ENCODE data around the gene FADS2.

The FADS2 gene

DNA sequence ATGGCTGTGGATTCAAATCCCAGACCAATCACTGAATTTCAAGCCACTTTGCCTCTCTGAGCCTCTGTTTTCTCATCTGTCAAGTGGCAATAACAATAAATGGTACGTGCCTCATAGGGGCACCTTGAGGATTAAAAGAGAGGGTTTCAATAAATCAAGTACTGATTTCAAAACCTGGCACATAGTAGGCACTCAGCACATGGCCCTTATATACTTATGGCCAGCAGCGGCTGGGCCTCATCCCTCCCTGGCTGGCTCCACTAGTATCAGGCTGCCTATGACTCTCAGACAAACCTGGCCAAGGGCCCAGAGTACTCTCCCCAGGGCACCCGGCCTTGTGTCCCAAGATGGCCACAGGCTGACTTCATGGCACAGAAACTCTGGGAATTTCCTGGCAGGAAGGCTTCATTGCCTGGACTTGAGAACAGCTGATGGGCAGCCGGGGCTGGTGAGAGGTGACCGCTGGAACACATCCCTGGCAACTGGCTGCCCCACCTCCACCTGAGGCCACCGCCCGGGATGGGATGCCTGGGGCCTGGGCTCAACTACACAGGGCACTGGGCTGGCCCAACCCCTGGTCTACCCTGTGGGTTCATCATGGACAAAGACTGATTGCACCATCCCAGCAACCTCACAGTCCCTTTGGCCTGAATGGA is 59.9 kb downstream of the FADS2 start:
- no peak for DNase-seq (ENCODE audit: low read depth in 2 of 2)

GRCh38 chr11:61888590-61888989 is 60.5 kb downstream of the FADS2 start:
- no peak for DNase-seq (ENCODE audit: low read depth in 2 of 2)

DNA sequence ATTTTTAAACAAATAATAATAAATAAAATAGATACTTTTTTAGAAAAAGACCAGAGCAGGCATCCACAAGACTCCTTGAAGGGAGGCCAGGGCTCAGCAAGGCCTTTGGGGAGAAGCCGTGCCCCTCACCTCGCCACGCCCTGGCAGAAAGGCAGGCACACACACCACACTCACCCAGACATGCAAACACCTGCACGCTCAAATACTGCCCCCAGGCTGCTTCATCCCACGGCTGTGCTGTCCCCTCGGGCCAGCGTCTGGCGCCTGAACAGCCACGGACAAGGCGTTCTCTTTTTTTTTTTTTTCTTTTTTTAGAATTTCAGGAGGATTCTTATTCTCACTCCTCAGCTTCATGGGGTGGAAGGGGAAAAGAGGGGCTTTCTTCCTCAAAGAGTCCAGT is 61.7 kb downstream of the FADS2 start:
- no peak for DNase-seq (ENCODE audit: low read depth in 2 of 2)

DNA sequence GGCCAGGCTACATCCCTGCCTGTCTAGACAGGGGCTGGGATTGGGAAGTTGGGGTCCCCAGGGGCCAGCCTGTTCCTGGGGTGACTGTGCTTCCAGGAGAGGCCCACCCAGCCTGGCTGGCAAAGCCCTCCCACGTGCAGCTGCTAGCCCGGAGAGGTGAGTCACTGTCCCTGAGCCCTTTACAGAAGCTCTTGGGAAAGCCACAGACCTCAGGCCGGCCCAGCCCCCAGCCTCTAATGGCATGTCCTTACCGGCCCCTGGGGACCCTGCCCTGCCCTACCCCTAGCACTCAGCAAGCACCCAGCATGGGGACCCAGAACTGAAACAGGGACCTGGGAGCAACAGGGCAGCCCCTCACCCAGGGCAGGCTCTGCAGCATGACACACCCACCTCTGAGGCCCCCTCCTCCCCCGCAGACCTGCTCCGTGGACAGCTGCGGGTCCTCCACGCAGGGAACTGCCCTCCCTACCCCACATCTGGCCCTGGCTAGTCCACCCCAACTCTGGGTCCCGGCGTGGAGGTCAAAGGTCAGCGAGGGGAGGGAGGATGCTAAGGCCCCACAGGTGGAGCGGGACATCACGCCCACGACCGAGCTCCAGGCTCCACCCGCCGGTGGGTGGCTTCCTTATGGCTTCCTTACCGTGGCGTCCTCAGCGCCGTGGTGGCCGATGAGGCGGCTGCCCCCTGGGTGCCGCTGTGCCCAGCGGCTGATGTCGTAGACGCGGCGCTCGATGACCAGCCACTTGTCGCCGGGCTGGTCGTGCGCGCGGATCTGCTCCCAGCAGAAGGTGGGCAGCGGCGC is 62.6 kb downstream of the FADS2 start:
- DNase-seq (ENCODE audit: low read depth in 2 of 2) = peak in 1 of 2 donors; percentile 22

DNA sequence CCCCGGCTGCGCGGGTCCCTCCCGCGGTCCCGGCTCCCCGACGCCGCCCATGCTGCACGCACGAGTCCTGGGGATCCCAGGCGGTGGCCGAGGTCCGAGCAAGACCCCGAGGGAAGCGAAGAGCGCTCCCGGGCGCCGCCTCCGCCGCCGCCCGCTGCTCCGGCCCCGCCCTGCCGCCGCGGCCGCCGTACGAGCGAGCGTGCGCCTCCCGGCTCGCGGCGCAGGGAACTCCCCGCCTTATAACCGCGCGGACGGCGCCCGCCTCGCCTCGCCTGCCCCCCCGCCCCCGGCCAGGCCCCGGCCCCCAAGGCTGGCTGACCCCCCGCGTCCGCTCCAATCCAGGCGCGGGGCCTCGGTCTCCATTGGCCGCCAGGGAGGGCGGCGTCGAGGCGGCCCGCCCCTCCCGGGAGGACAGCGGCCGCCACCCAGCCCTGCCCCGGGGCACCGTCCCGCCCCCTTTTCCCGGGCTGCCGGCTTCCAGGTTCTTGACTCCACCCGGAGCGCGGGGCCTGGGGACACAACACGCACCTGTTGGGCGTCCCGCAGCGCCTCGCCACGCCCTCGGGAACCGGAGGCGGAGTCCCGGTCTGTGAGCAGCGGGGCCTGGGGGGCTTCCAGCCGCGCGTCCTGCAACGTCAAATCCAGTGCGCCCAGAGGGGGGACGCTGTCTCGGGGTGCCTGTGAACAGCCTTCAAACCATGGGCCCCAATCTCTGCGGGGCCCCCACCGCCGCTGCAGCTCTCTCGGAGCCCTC is 63.4 kb downstream of the FADS2 start, which contains the start of gene FADS3:
FADS3 (minus strand) TSS at position 215 of the 754 bp plus-strand sequence; CDS start at position 51, 164 bp downstream.
- peak in 1 of 2 donors; percentile 39 for DNase-seq (ENCODE audit: low read depth in 2 of 2)

DNA sequence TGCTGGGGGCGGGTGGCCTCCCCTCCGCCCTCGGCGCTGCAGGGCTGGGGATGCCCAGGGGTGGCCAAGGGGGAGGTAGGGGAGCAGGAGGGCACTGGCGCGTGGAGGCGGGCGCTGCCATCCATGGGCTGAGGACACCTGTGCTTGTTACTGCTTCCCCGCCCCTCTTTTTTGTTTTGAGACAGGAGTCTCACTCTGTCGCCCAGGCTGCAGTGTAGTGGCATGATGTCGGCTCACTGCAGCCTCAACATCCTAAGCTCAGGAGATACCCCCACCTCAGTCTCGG is 63.9 kb downstream of the FADS2 start:
- no peak for DNase-seq (ENCODE audit: low read depth in 2 of 2)

DNA sequence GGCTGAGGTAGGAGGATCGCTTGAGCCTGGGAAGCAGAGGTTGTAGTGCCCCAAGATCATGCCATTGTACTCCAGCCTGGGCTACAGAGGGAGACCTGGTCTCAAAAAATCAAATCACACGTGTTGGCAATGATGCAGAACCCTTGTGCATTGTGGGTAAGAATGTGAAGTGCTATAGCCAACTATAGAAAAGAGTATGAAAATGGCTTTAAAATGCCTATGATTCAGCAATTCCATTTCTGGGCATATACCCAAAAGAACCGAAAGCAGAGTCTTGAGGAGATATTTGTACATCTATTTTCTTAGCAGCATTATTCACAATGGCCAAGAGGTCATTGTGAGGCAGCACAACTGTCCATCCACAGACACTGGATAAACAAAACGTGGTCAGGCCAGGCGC is 65.9 kb downstream of the FADS2 start:
- DNase-seq (ENCODE audit: low read depth in 2 of 2) = no peak

- DNase-seq (ENCODE audit: low read depth in 2 of 2) = no peak
Measured at GRCh38 chr11:61895046-61895717, 67.1 kb downstream of the FADS2 start.

GRCh38 chr11:61895718-61896059 is 67.6 kb downstream of the FADS2 start:
- no peak for DNase-seq (ENCODE audit: low read depth in 2 of 2)

GRCh38 chr11:61896665-61897386 is 68.7 kb downstream of the FADS2 start:
- no peak for DNase-seq (ENCODE audit: low read depth in 2 of 2)

GRCh38 chr11:61897387-61898246 is 69.5 kb downstream of the FADS2 start:
- peak; percentile 59 to 75 for DNase-seq (ENCODE audit: low read depth in 2 of 2)

GRCh38 chr11:61898247-61898582 is 70.1 kb downstream of the FADS2 start:
- DNase-seq (ENCODE audit: low read depth in 2 of 2) = no peak

DNA sequence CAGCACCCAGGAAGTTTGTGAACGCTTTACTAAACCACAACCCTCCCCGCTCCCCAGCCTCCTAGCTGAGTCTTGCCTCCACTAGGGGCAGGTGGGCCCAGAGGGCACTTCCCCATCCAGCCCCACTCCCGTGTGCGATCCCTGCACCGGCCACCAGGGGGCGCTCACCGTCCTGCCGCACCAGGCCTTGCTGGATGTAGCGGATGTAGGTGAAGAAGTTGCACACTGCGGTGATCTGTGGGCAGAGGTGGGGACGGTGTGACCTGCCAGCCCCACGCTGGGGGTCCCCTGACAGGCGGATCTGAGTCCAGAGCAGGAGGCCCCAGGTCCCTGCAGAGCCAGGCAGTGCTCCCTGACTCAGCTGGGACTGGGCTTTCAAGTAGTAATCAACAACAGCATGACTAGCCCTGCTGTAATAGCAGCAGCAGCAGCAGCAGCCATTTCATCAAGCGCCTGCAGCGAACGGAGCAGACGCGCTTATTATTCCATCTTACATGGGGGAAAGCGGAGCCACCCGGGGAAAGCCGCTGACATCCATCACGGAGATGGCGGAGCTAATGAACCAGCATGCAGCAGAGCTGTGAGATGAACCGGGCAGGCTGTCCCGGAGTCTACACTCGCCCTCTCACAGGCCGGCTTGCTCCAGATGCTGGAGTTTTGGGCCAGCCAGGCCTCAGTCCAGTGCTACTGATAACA is 71.2 kb downstream of the FADS2 start:
- DNase-seq (ENCODE audit: low read depth in 2 of 2) = peak; percentile 84 to 93

- no peak for DNase-seq (ENCODE audit: low read depth in 2 of 2)
Measured at GRCh38 chr11:61900251-61900650, 72.2 kb downstream of the FADS2 start.

GRCh38 chr11:61901397-61901796 is 73.3 kb downstream of the FADS2 start:
- DNase-seq (ENCODE audit: low read depth in 2 of 2) = no peak

DNA sequence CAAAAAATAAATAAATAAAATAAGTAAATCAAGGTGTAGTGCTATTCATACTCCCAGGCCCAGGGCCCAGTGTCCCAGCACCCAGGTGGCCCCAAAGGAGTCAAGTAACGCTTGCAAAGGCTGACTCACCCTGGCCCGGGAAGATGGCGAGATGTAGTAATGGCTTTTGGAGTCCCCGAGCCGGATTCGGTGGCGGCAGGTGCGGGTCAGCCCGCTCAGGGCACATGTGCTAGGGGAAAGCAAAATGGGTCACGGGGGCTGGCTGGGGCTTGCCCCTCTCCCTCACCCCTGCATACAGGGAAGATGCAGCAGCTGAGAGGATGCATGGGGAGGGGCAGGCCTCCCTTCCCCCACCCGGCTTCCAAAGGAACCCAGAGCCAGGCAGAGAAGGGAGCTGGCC is 74.2 kb downstream of the FADS2 start:
- DNase-seq (ENCODE audit: low read depth in 2 of 2) = no peak

GRCh38 chr11:61903845-61904244 is 75.7 kb downstream of the FADS2 start:
- no peak for DNase-seq (ENCODE audit: low read depth in 2 of 2)

DNA sequence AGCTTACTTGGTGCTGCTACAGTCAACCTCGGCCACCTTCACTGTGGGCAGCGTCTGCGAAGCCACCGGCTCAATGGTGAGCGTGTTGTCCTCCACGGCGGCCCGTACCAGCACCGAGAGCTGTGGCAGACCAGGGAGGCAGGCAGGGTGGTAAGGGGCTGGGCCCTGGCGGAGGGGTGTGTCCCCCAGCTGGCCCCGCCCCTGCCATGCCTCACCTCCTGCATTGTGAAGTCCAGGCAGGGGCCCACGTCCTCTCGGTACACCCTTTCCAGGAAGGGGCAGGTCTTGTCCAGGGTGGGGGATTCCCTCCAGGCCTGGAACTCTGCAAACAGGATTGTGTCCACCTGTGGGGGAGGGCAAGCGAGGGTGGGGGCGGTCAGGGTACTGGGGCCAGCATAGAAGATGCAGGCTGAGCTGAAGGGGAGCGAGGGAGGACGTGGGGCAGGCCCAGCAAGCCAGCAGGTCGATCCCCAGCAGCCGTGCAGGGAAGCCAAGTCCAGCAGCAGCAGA is 76.5 kb downstream of the FADS2 start:
- DNase-seq (ENCODE audit: low read depth in 2 of 2) = no peak

DNA sequence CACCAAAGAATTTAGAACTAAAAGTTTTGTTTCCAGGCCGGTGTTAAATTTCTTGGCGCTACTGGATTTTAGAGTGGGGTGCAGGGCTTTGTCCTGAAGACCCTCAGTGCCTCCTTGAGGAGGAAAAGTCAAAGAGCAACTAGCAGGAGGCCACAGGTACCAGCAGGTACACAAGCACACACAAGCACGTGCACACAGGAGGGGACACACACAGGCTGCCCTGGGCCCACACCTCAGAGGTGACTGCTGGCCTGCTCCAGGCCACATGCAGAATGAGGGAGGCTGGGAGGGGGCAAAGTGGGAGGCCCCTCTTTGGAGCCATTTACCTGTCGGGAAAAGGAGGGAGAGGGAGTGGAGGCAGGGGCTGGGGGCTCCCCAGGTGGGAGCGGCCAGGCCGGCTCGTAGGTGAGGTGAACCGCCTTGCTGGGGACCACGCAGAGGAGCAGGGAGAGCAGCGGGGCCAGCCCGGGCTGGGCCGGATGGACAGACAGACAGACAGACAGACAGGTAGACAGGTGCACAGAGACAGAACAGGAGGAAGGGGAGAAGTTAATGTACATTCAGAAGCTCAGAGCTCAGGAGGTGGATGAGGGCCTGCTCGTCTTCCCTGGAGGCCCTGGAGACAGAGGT is 77.1 kb downstream of the FADS2 start:
- no peak for DNase-seq (ENCODE audit: low read depth in 2 of 2)

Data from stimulated activated CD8-positive, alpha-beta memory T cell treated with anti-CD3 and anti-CD28 coated beads, Interleukin-2, amount 100 ng/mL, for 48 hours (primary cell).